ENCODE data around the gene MBD3. TPM values are rescaled to one million over a fixed set of nuclear protein-coding genes. Genes with fewer than 3 reads are reported as not detected.

Gene MBD3
- total and polyA plus RNA-seq, 2 experiments from 2014 or later: 27.6 to 118 TPM

DNA sequence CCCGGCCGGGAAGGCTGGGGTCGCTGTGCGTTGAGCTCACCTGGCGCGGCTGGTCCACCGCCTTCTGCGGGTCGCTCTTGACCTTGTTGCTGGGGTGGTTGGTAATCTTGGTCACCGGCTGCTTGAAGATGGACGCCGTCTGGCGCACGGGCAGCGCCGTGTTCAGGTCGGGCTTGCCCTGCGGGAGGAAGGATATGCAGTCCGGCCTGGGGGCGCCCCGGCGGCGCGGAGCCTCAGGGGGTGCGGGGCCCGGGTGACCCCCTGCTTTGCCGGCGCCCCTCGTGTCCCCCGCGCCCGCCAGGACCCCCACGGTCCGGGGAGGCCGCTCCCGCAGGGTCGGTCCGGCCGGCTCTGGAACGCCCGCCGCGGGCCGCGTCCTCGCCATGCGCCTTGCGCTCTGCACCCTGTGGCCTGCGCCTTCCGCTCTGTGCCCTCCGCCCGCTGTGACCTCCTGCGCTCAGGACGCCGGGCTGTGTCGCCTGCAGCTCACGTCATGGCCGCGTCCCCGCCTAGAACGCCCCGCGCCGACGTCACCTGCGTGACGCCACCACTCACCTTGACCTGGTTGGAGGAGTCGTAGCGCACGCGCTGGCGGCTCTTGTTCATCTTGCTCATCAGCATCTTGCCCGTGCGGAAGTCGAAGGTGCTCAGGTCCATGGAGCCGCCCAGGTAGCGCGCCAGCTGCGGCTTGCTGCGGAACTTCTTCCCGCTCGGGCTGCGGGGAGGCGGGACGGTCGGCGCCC, 8.0 kb downstream of the MBD3 start (continued):
- TF ChIP-seq, protein P1, sequence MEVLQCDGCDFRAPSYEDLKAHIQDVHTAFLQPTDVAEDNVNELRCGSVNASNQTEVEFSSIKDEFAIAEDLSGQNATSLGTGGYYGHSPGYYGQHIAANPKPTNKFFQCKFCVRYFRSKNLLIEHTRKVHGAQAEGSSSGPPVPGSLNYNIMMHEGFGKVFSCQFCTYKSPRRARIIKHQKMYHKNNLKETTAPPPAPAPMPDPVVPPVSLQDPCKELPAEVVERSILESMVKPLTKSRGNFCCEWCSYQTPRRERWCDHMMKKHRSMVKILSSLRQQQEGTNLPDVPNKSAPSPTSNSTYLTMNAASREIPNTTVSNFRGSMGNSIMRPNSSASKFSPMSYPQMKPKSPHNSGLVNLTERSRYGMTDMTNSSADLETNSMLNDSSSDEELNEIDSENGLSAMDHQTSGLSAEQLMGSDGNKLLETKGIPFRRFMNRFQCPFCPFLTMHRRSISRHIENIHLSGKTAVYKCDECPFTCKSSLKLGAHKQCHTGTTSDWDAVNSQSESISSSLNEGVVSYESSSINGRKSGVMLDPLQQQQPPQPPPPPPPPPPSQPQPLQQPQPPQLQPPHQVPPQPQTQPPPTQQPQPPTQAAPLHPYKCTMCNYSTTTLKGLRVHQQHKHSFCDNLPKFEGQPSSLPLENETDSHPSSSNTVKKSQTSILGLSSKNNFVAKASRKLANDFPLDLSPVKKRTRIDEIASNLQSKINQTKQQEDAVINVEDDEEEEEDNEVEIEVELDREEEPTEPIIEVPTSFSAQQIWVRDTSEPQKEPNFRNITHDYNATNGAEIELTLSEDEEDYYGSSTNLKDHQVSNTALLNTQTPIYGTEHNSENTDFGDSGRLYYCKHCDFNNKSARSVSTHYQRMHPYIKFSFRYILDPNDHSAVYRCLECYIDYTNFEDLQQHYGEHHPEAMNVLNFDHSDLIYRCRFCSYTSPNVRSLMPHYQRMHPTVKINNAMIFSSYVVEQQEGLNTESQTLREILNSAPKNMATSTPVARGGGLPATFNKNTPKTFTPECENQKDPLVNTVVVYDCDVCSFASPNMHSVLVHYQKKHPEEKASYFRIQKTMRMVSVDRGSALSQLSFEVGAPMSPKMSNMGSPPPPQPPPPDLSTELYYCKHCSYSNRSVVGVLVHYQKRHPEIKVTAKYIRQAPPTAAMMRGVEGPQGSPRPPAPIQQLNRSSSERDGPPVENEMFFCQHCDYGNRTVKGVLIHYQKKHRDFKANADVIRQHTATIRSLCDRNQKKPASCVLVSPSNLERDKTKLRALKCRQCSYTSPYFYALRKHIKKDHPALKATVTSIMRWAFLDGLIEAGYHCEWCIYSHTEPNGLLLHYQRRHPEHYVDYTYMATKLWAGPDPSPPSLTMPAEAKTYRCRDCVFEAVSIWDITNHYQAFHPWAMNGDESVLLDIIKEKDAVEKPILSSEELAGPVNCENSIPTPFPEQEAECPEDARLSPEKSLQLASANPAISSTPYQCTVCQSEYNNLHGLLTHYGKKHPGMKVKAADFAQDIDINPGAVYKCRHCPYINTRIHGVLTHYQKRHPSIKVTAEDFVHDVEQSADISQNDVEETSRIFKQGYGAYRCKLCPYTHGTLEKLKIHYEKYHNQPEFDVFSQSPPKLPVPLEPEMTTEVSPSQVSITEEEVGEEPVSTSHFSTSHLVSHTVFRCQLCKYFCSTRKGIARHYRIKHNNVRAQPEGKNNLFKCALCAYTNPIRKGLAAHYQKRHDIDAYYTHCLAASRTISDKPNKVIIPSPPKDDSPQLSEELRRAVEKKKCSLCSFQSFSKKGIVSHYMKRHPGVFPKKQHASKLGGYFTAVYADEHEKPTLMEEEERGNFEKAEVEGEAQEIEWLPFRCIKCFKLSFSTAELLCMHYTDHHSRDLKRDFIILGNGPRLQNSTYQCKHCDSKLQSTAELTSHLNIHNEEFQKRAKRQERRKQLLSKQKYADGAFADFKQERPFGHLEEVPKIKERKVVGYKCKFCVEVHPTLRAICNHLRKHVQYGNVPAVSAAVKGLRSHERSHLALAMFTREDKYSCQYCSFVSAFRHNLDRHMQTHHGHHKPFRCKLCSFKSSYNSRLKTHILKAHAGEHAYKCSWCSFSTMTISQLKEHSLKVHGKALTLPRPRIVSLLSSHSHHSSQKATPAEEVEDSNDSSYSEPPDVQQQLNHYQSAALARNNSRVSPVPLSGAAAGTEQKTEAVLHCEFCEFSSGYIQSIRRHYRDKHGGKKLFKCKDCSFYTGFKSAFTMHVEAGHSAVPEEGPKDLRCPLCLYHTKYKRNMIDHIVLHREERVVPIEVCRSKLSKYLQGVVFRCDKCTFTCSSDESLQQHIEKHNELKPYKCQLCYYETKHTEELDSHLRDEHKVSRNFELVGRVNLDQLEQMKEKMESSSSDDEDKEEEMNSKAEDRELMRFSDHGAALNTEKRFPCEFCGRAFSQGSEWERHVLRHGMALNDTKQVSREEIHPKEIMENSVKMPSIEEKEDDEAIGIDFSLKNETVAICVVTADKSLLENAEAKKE (CRISPR knock-in tag; IDR thresholded peaks at IDR 0.05): no peak
- TF ChIP-seq, protein P2, sequence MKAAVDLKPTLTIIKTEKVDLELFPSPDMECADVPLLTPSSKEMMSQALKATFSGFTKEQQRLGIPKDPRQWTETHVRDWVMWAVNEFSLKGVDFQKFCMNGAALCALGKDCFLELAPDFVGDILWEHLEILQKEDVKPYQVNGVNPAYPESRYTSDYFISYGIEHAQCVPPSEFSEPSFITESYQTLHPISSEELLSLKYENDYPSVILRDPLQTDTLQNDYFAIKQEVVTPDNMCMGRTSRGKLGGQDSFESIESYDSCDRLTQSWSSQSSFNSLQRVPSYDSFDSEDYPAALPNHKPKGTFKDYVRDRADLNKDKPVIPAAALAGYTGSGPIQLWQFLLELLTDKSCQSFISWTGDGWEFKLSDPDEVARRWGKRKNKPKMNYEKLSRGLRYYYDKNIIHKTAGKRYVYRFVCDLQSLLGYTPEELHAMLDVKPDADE (IDR thresholded peaks at IDR 0.05): no peak

DNA sequence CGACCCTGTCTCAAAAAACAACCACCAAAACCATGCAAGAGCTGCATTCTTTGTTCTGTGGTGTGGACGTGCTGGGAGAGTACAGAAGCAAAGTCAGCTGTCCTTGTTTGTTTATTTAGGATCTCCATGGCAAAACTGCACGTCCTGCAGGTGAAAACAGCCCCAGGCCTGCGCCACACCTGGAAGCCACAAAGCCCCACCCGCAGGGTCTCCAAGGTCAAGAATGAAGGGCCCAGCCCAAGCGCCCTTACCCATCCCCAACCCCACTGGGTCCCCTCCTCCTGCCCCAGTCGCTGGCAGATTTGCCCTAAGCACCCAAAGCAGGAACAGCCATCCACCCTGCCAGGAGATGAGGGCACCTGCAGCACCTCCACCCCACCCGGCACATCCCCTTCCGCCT, 10.5 kb downstream of the MBD3 start:
- Histone ChIP-seq H2AFZ (no peak overlapping the region), H3K9me2 (ENCODE audit: insufficient read depth) (no peaks in the 10 kb centered on the region), H3K4me2 (no peak overlapping the region), H3K36me3 (ENCODE audit: insufficient read depth) (no peaks in the 10 kb centered on the region; the same call in 1 of the 2 replicates), H3K27me3 (ENCODE audit: insufficient read depth) (no peaks in the 10 kb centered on the region), H3K4me1 (ENCODE audit: insufficient read depth) (no peaks in the 10 kb centered on the region), H3K27ac (ENCODE audit: low read depth) (no peak overlapping the region), H3F3A (replicated peaks; ENCODE audit: low read depth) (no peaks in the 10 kb centered on the region), H4K20me1 (replicated peaks; ENCODE audit: insufficient read depth) (peaks cover 14% of the 10 kb centered on the region), H3K79me2 (replicated peaks; ENCODE audit: insufficient read depth) (peaks cover 14% of the 10 kb centered on the region), H3K4me3 (no peak overlapping the region)
- no peak for TF ChIP-seq STAT1 (IDR thresholded peaks at IDR 0.05; ENCODE audit: unreplicated experiment)
- TF ChIP-seq, protein P2 (IDR thresholded peaks at IDR 0.05): no peak
- no peak for TF ChIP-seq NANOG (IDR thresholded peaks at IDR 0.05; ENCODE audit: borderline replicate concordance)
- Mint-ChIP-seq H3K27ac (no peak overlapping the region), H3K4me3 (no peak overlapping the region), H3K4me1 (no peaks in the 10 kb centered on the region), H3K27me3 (ENCODE audit: insufficient read depth, low read depth, poor library complexity) (peaks cover 2% of the 10 kb centered on the region), H3K9me3 (no peaks in the 10 kb centered on the region), H3K36me3 (ENCODE audit: low read depth) (peaks cover 63% of the 10 kb centered on the region)
- no peak for ATAC-seq
- no peak for DNase-seq (ENCODE audit: low spot score)
